PFSK-1 (cell line): ENCODE measurements around the gene CLASP1.

Experiments used
- FOXP2 ChIP-seq: optimal IDR thresholded peaks from 2 replicates; pipeline ENCODE3; 2011; ENCODE audit warnings: borderline replicate concordance, control low read depth, inconsistent platforms; ENCODE audit not compliant: insufficient read depth; ENCODE audit errors: extremely low read length, extremely low read depth
- POLR2AphosphoS5 ChIP-seq: IDR thresholded peaks from 2 replicates; pipeline ENCODE4 v1.6.1; 2012; ENCODE audit warnings: low read depth, mild to moderate bottlenecking, control low read depth, low read length, moderate library complexity
- REST ChIP-seq, 2 experiments: IDR thresholded peaks; 2 replicates each; pipeline versions ENCODE4 v1.6.1 to v1.8.0; 2011 to 2012; ENCODE audit warnings: low read depth in 2 of 2, low read length in 2 of 2, control low read depth in 1 of 2, inconsistent platforms in 1 of 2, mild to moderate bottlenecking in 1 of 2, moderate library complexity in 1 of 2; ENCODE audit not compliant: insufficient read depth in 1 of 2
- SIN3A ChIP-seq: IDR thresholded peaks from 2 replicates; pipeline ENCODE4 v1.6.1; 2012; ENCODE audit warnings: mild to moderate bottlenecking, low read length, moderate library complexity, borderline replicate concordance; ENCODE audit not compliant: insufficient read depth
- TAF1 ChIP-seq: IDR thresholded peaks from 2 replicates; pipeline ENCODE4 v1.6.1; 2012; ENCODE audit warnings: low read length, control low read depth, borderline replicate concordance; ENCODE audit not compliant: insufficient read depth

Gene CLASP1

GRCh38 chr2:121476684-121477083 is 172.6 kb downstream of the CLASP1 start:
- TF ChIP-seq SIN3A = no peak
- no peak for TF ChIP-seq FOXP2
- no peak for TF ChIP-seq REST (IDR thresholded peaks at IDR 0.05; ENCODE audit: insufficient read depth in 1 of 2, low read depth in 2 of 2, low read length in 2 of 2)
- TF ChIP-seq POLR2AphosphoS5 = no peak
- no peak for TF ChIP-seq TAF1

- TF ChIP-seq FOXP2 = no peak
- no peak for TF ChIP-seq REST (IDR thresholded peaks at IDR 0.05; ENCODE audit: insufficient read depth in 1 of 2, low read depth in 2 of 2, low read length in 2 of 2)
- no peak for TF ChIP-seq SIN3A
These were observed 173.3 kb downstream of the CLASP1 start for GRCh38 chr2:121475811-121476571.

- no peak for TF ChIP-seq REST (IDR thresholded peaks at IDR 0.05; ENCODE audit: insufficient read depth in 1 of 2, low read depth in 2 of 2, low read length in 2 of 2)
- no peak for TF ChIP-seq TAF1
- TF ChIP-seq SIN3A = no peak
- no peak for TF ChIP-seq FOXP2
- no peak for TF ChIP-seq POLR2AphosphoS5
These were observed 175.8 kb downstream of the CLASP1 start for GRCh38 chr2:121473512-121473911.

- TF ChIP-seq FOXP2 = no peak
- no peak for TF ChIP-seq REST (IDR thresholded peaks at IDR 0.05; ENCODE audit: insufficient read depth in 1 of 2, low read depth in 2 of 2, low read length in 2 of 2)
- no peak for TF ChIP-seq POLR2AphosphoS5
- TF ChIP-seq TAF1 = no peak
- TF ChIP-seq SIN3A = no peak
These were observed 176.7 kb downstream of the CLASP1 start for GRCh38 chr2:121472470-121472993.
